Trophoblast cell (in vitro differentiated cells and primary cell): ENCODE results near the gene GRIK4.

Source experiments
- DNase-seq, 2 donors: peaks; one replicate each; pipeline ENCODE4 v3.0.0-alpha.2; 2016
- H2AFZ ChIP-seq: 2 replicates; pipeline ENCODE4 v1.6.1; 2013; ENCODE audit warnings: low read length, moderate library complexity, mild to moderate bottlenecking; ENCODE audit not compliant: insufficient read depth, poor library complexity
- H2AK5ac ChIP-seq: 2 replicates; pipeline ENCODE4 v1.6.1; 2013; ENCODE audit warnings: mild to moderate bottlenecking, low read length
- H2BK120ac ChIP-seq: 2 replicates; pipeline ENCODE4 v1.6.1; 2013; ENCODE audit warnings: low read length, mild to moderate bottlenecking, moderate library complexity; ENCODE audit not compliant: insufficient read depth, poor library complexity
- H2BK12ac ChIP-seq: 2 replicates; pipeline ENCODE4 v1.6.1; 2013; ENCODE audit warnings: mild to moderate bottlenecking, low read length, moderate library complexity
- H2BK5ac ChIP-seq: 2 replicates; pipeline ENCODE4 v1.6.1; 2013; ENCODE audit warnings: low read length, low read depth, moderate library complexity, mild to moderate bottlenecking; ENCODE audit not compliant: poor library complexity
- H3K14ac ChIP-seq: 2 replicates; pipeline ENCODE4 v1.6.1; 2013; ENCODE audit warnings: mild to moderate bottlenecking, low read length
- H3K18ac ChIP-seq: 2 replicates; pipeline ENCODE4 v1.6.1; 2013; ENCODE audit warnings: mild to moderate bottlenecking, low read length
- H3K23ac ChIP-seq: 2 replicates; pipeline ENCODE4 v1.6.1; 2013; ENCODE audit warnings: low read length
- H3K27ac ChIP-seq: 2 replicates; pipeline ENCODE4 v1.5.1; 2013; ENCODE audit warnings: low read depth, mild to moderate bottlenecking, inconsistent platforms, low read length, moderate library complexity
- H3K27me3 ChIP-seq: 2 replicates; pipeline ENCODE4 v1.6.1; 2013; ENCODE audit warnings: inconsistent platforms, mild to moderate bottlenecking, low read length, moderate library complexity; ENCODE audit not compliant: insufficient read depth
- H3K36me3 ChIP-seq, 2 experiments: 1 replicate in 1 of 2; 2 replicates in 1 of 2; pipeline ENCODE4 v1.6.1; 2013; ENCODE audit warnings: low read length in 2 of 2, mild to moderate bottlenecking in 2 of 2, moderate library complexity in 1 of 2; ENCODE audit not compliant: insufficient read depth in 2 of 2, control insufficient read depth in 1 of 2
- H3K4ac ChIP-seq: 2 replicates; pipeline ENCODE4 v1.6.1; 2013; ENCODE audit warnings: low read depth, mild to moderate bottlenecking, low read length, moderate library complexity
- H3K4me1 ChIP-seq, 2 experiments: 1 replicate in 1 of 2; 2 replicates in 1 of 2; pipeline ENCODE4 v1.6.1; 2013; ENCODE audit warnings: low read length in 2 of 2, mild to moderate bottlenecking in 2 of 2, moderate library complexity in 1 of 2; ENCODE audit not compliant: insufficient read depth in 2 of 2, control insufficient read depth in 1 of 2
- H3K4me2 ChIP-seq: 2 replicates; pipeline ENCODE4 v1.6.1; 2013; ENCODE audit warnings: inconsistent platforms, mild to moderate bottlenecking, low read length, moderate library complexity
- H3K4me3 ChIP-seq: 2 replicates; pipeline ENCODE4 v1.5.1; 2013; ENCODE audit warnings: mild to moderate bottlenecking, low read depth, low read length, inconsistent platforms
- H3K79me1 ChIP-seq: one replicate; pipeline ENCODE4 v1.6.1; 2013; ENCODE audit warnings: low read length
- H3K79me2 ChIP-seq: 2 replicates; pipeline ENCODE4 v1.6.1; 2013; ENCODE audit warnings: low read length, mild to moderate bottlenecking; ENCODE audit not compliant: control insufficient read depth, insufficient read depth, poor library complexity
- H3K9ac ChIP-seq: 2 replicates; pipeline ENCODE4 v1.6.1; 2013; ENCODE audit warnings: mild to moderate bottlenecking, low read length
- H3K9me3 ChIP-seq: 2 replicates; pipeline ENCODE4 v1.6.1; 2013; ENCODE audit warnings: low read depth, mild to moderate bottlenecking, control low read depth, inconsistent platforms, low read length; ENCODE audit not compliant: insufficient read depth
- H4K12ac ChIP-seq: 2 replicates; pipeline ENCODE4 v1.6.1; 2013; ENCODE audit warnings: low read depth, mild to moderate bottlenecking, low read length, moderate library complexity
- H4K8ac ChIP-seq: 2 replicates; pipeline ENCODE4 v1.6.1; 2013; ENCODE audit warnings: low read depth, mild to moderate bottlenecking, low read length, moderate library complexity
- H4K91ac ChIP-seq: one replicate; pipeline ENCODE4 v1.6.1; 2013; ENCODE audit warnings: low read depth, mild to moderate bottlenecking, low read length, moderate library complexity
- WGBS: extraction: QIAGEN DNeasy Blood & Tissue Kit; methylation state at CpG from one replicate; pipeline ENCODE4 v1.1.7; 2013; ENCODE audit warnings: missing lambda C conversion rate; ENCODE audit not compliant: insufficient read length, insufficient coverage; ENCODE audit errors: extremely low coverage; 5-methylcytosine and 5-hydroxymethylcytosine counted together

The GRIK4 gene

GRCh38 chr11:120952461-120953434 lies 441.2 kb downstream of the GRIK4 start:
- Histone ChIP-seq H2AFZ (peak overlapping the region; percentile 40), H2BK120ac (no peak overlapping the region), H2BK5ac (no peak overlapping the region), H4K8ac (peak overlapping the region; percentile 54), H3K18ac (no peak overlapping the region), H4K12ac (peak overlapping the region; percentile 26), H3K4me1 (no peaks in the 10 kb centered on the region), H3K9me3 (no peaks in the 10 kb centered on the region), H3K9ac (no peak overlapping the region), H3K14ac (no peak overlapping the region), H3K4me2 (peak overlapping the region; percentile 16), H3K23ac (no peak overlapping the region), H3K4ac (no peak overlapping the region), H4K91ac (no peak overlapping the region), H3K27me3 (no peaks in the 10 kb centered on the region), H3K4me3 (no peak overlapping the region), H2AK5ac (no peak overlapping the region), H3K27ac (no peak overlapping the region), H3K79me1 (no peaks in the 10 kb centered on the region), H3K79me2 (no peaks in the 10 kb centered on the region), H2BK12ac (no peak overlapping the region), H3K36me3 (no peaks in the 10 kb centered on the region)
- no CpG with 5 or more reads among the region's 20 CpGs for WGBS
- DNase-seq: peak; percentile 45 to 69

- H3K27me3 ChIP-seq: no peaks in the 10 kb centered on the region
- H2BK120ac ChIP-seq: no peak overlapping the region
- H2BK5ac ChIP-seq: no peak overlapping the region
- no peak overlapping the region for H3K18ac ChIP-seq
- no peaks in the 10 kb centered on the region for H3K36me3 ChIP-seq
- H2AK5ac ChIP-seq: no peak overlapping the region
- no peaks in the 10 kb centered on the region for H3K4me1 ChIP-seq
- H4K91ac ChIP-seq: no peak overlapping the region
- H3K79me1 ChIP-seq: no peaks in the 10 kb centered on the region
- no CpG with 5 or more reads among the region's 7 CpGs for WGBS
- DNase-seq: no peak
- no peak overlapping the region for H3K23ac ChIP-seq
- no peak overlapping the region for H4K12ac ChIP-seq
- no peak overlapping the region for H4K8ac ChIP-seq
- H2BK12ac ChIP-seq: no peak overlapping the region
- H3K4me3 ChIP-seq: no peak overlapping the region
- H3K9ac ChIP-seq: no peak overlapping the region
- H3K27ac ChIP-seq: no peak overlapping the region
- no peaks in the 10 kb centered on the region for H3K9me3 ChIP-seq
- H3K79me2 ChIP-seq: no peaks in the 10 kb centered on the region
- no peak overlapping the region for H3K4me2 ChIP-seq
- no peak overlapping the region for H3K4ac ChIP-seq
- H3K14ac ChIP-seq: no peak overlapping the region
- H2AFZ ChIP-seq: no peak overlapping the region
Observed at GRCh38 chr11:120954381-120954780, 442.8 kb downstream of the GRIK4 start.

GRCh38 chr11:120956710-120957495 lies 445.4 kb downstream of the GRIK4 start:
- no peak overlapping the region for H3K14ac ChIP-seq
- no peak overlapping the region for H2AK5ac ChIP-seq
- H2BK12ac ChIP-seq: no peak overlapping the region
- no peak overlapping the region for H4K8ac ChIP-seq
- H3K27ac ChIP-seq: no peak overlapping the region
- H3K4me1 ChIP-seq: no peaks in the 10 kb centered on the region
- no peaks in the 10 kb centered on the region for H3K79me1 ChIP-seq
- no peak overlapping the region for H2AFZ ChIP-seq
- no peak overlapping the region for H3K18ac ChIP-seq
- no peak for DNase-seq
- H3K4ac ChIP-seq: no peak overlapping the region
- no peak overlapping the region for H3K9ac ChIP-seq
- H3K36me3 ChIP-seq: no peaks in the 10 kb centered on the region
- H2BK5ac ChIP-seq: no peak overlapping the region
- H3K4me3 ChIP-seq: no peak overlapping the region
- WGBS: no CpG with 5 or more reads among the region's 16 CpGs
- no peak overlapping the region for H4K91ac ChIP-seq
- no peak overlapping the region for H4K12ac ChIP-seq
- no peak overlapping the region for H3K4me2 ChIP-seq
- no peaks in the 10 kb centered on the region for H3K9me3 ChIP-seq
- H3K27me3 ChIP-seq: no peaks in the 10 kb centered on the region
- no peaks in the 10 kb centered on the region for H3K79me2 ChIP-seq
- H3K23ac ChIP-seq: no peak overlapping the region
- H2BK120ac ChIP-seq: no peak overlapping the region

- Histone ChIP-seq H3K79me2 (no peaks in the 10 kb centered on the region), H2BK5ac (no peak overlapping the region), H4K91ac (no peak overlapping the region), H3K4me1 (no peaks in the 10 kb centered on the region), H3K36me3 (no peaks in the 10 kb centered on the region), H4K12ac (no peak overlapping the region), H2AK5ac (no peak overlapping the region), H2BK120ac (no peak overlapping the region), H3K14ac (no peak overlapping the region), H3K18ac (no peak overlapping the region), H3K9ac (no peak overlapping the region), H2BK12ac (no peak overlapping the region), H3K4me3 (no peak overlapping the region), H4K8ac (no peak overlapping the region), H3K23ac (no peak overlapping the region), H3K4ac (no peak overlapping the region), H3K9me3 (no peaks in the 10 kb centered on the region), H3K27me3 (no peaks in the 10 kb centered on the region), H2AFZ (no peak overlapping the region), H3K79me1 (no peaks in the 10 kb centered on the region), H3K27ac (no peak overlapping the region), H3K4me2 (no peak overlapping the region)
- no CpG with 5 or more reads among the region's 14 CpGs for WGBS
- DNase-seq: no peak
Observed at GRCh38 chr11:120958185-120958584, 446.6 kb downstream of the GRIK4 start.
